H9 (cell line): ENCODE measurements around the gene BMP7. TPM values are rescaled to one million over a fixed set of nuclear protein-coding genes. Genes with fewer than 3 reads are reported as not detected.

ENCODE experiments used
- DNase-seq: peaks from one replicate; pipeline ENCODE4 v3.0.0-alpha.2; 2017
- H2AFZ ChIP-seq: one replicate; pipeline ENCODE4 v1.6.1; 2013; ENCODE audit warnings: mild to moderate bottlenecking, low read length, control low read depth, moderate library complexity
- H2AK5ac ChIP-seq: 2 replicates; pipeline ENCODE4 v1.6.1; 2013; ENCODE audit warnings: low read length, control low read depth, mixed read lengths; ENCODE audit not compliant: insufficient read length
- H2BK120ac ChIP-seq: one replicate; pipeline ENCODE4 v1.6.1; 2013; ENCODE audit warnings: low read depth, mild to moderate bottlenecking, low read length, control low read depth, inconsistent platforms; ENCODE audit not compliant: poor library complexity, severe bottlenecking
- H2BK12ac ChIP-seq: 2 replicates; pipeline ENCODE4 v1.6.1; 2013; ENCODE audit warnings: low read length, control low read depth, mixed read lengths, low read depth; ENCODE audit not compliant: insufficient read length
- H2BK15ac ChIP-seq: 2 replicates; pipeline ENCODE4 v1.6.1; 2013; ENCODE audit warnings: low read depth, low read length, control low read depth
- H2BK20ac ChIP-seq: one replicate; pipeline ENCODE4 v1.6.1; 2013; ENCODE audit warnings: low read depth, mild to moderate bottlenecking, low read length, control low read depth, inconsistent platforms; ENCODE audit not compliant: poor library complexity, severe bottlenecking
- H2BK5ac ChIP-seq: 2 replicates; pipeline ENCODE4 v1.6.1; 2013; ENCODE audit warnings: low read length, control low read depth, mixed read lengths; ENCODE audit not compliant: insufficient read length
- H3K14ac ChIP-seq: 2 replicates; pipeline ENCODE4 v1.6.1; 2013; ENCODE audit warnings: low read length, control low read depth; ENCODE audit not compliant: insufficient read depth
- H3K18ac ChIP-seq: 2 replicates; pipeline ENCODE4 v1.6.1; 2013; ENCODE audit warnings: low read depth, mild to moderate bottlenecking, mixed read lengths, low read length, control low read depth; ENCODE audit not compliant: insufficient read length
- H3K23ac ChIP-seq: 2 replicates; pipeline ENCODE4 v1.6.1; 2013; ENCODE audit warnings: low read length, control low read depth, mixed read lengths, low read depth; ENCODE audit not compliant: insufficient read length
- H3K23me2 ChIP-seq: 2 replicates; pipeline ENCODE4 v1.6.1; 2013; ENCODE audit warnings: low read depth, mild to moderate bottlenecking, mixed read lengths, low read length, control low read depth; ENCODE audit not compliant: insufficient read length, poor library complexity, severe bottlenecking
- H3K27ac ChIP-seq: 2 replicates; pipeline ENCODE4 v1.5.1; 2013; ENCODE audit warnings: low read length, control low read depth, mixed read lengths, low read depth; ENCODE audit not compliant: insufficient read length
- H3K27me3 ChIP-seq: 2 replicates; pipeline ENCODE4 v1.6.1; 2013; ENCODE audit warnings: low read length, control low read depth, inconsistent platforms; ENCODE audit not compliant: insufficient read depth
- H3K4ac ChIP-seq: 2 replicates; pipeline ENCODE4 v1.6.1; 2013; ENCODE audit warnings: low read depth, mild to moderate bottlenecking, control low read depth, inconsistent platforms, low read length, moderate library complexity
- H3K4me1 ChIP-seq: 2 replicates; pipeline ENCODE4 v1.6.1; 2013; ENCODE audit warnings: low read length, control low read depth, inconsistent platforms; ENCODE audit not compliant: insufficient read depth
- H3K4me2 ChIP-seq: 2 replicates; pipeline ENCODE4 v1.6.1; 2013; ENCODE audit warnings: low read length, control low read depth, mixed read lengths; ENCODE audit not compliant: insufficient read length, insufficient read depth
- H3K56ac ChIP-seq: 2 replicates; pipeline ENCODE4 v1.6.1; 2013; ENCODE audit warnings: low read depth, mild to moderate bottlenecking, mixed read lengths, low read length, control low read depth; ENCODE audit not compliant: insufficient read length
- H3K79me1 ChIP-seq: 2 replicates; pipeline ENCODE4 v1.6.1; 2013; ENCODE audit warnings: low read depth, mild to moderate bottlenecking, moderate library complexity, low read length, control low read depth, inconsistent platforms; ENCODE audit not compliant: insufficient read depth, poor library complexity, severe bottlenecking
- H3K79me2 ChIP-seq: 2 replicates; pipeline ENCODE4 v1.6.1; 2013; ENCODE audit warnings: low read length, control low read depth, inconsistent platforms; ENCODE audit not compliant: insufficient read depth
- H3K9ac ChIP-seq: 2 replicates; pipeline ENCODE4 v1.6.1; 2013; ENCODE audit warnings: low read length, control low read depth, mixed read lengths; ENCODE audit not compliant: insufficient read length; ENCODE audit errors: extremely low read depth
- H3K9me3 ChIP-seq: one replicate; pipeline ENCODE4 v1.6.1; 2013; ENCODE audit warnings: low read depth, low read length, inconsistent platforms; ENCODE audit not compliant: control insufficient read depth
- H3T11ph ChIP-seq: one replicate; pipeline ENCODE4 v1.6.1; 2013; ENCODE audit warnings: mild to moderate bottlenecking, low read length, control low read depth, inconsistent platforms
- H4K20me1 ChIP-seq: one replicate; pipeline ENCODE4 v1.6.1; 2013; ENCODE audit not compliant: control insufficient read depth, insufficient read length, insufficient read depth
- H4K5ac ChIP-seq: 2 replicates; pipeline ENCODE4 v1.6.1; 2013; ENCODE audit warnings: low read depth, mild to moderate bottlenecking, mixed read lengths, low read length, control low read depth; ENCODE audit not compliant: insufficient read length
- H4K8ac ChIP-seq: replicated peaks from 2 replicates; pipeline ENCODE4 v1.6.1; 2013; ENCODE audit warnings: low read length, control low read depth, mixed read lengths, low read depth; ENCODE audit not compliant: insufficient read length
- H4K91ac ChIP-seq: 2 replicates; pipeline ENCODE4 v1.6.1; 2013; ENCODE audit warnings: low read depth, mild to moderate bottlenecking, moderate library complexity, mixed read lengths, low read length, control low read depth; ENCODE audit not compliant: insufficient read length
- H3K27ac Mint-ChIP-seq, 3 experiments: 2 replicates in 2 of 3; 3 replicates in 1 of 3; pipeline ENCODE4 v1.8.0; 2020 to 2021; ENCODE audit warnings: mixed read lengths in 3 of 3, mild to moderate bottlenecking in 1 of 3, moderate library complexity in 1 of 3
- H3K27me3 Mint-ChIP-seq: 2 replicates; pipeline ENCODE4 v1.8.0; 2021; ENCODE audit warnings: low read depth, mild to moderate bottlenecking, moderate library complexity, mixed read lengths
- H3K36me3 Mint-ChIP-seq, 3 experiments: 2 replicates in 2 of 3; 3 replicates in 1 of 3; pipeline ENCODE4 v1.8.0; 2020 to 2021; ENCODE audit warnings: low read depth in 3 of 3, mixed read lengths in 3 of 3; ENCODE audit not compliant: insufficient read depth in 1 of 3
- H3K4me1 Mint-ChIP-seq, 2 experiments: 2 replicates each; pipeline ENCODE4 v1.8.0; 2020; ENCODE audit warnings: mixed read lengths in 2 of 2
- H3K4me3 Mint-ChIP-seq, 2 experiments: 2 replicates in 1 of 2; 3 replicates in 1 of 2; pipeline ENCODE4 v1.8.0; 2020 to 2021; ENCODE audit warnings: mild to moderate bottlenecking in 2 of 2, mixed read lengths in 2 of 2, moderate library complexity in 1 of 2
- H3K9me3 Mint-ChIP-seq, 2 experiments: 2 replicates in 1 of 2; 3 replicates in 1 of 2; pipeline ENCODE4 v1.8.0; 2020; ENCODE audit warnings: mild to moderate bottlenecking in 2 of 2, mixed read lengths in 2 of 2, moderate library complexity in 1 of 2
- WGBS: extraction: QIAGEN DNeasy Blood & Tissue Kit; methylation state at CpG from one replicate; pipeline ENCODE4 v1.1.7; 2013; ENCODE audit warnings: missing lambda C conversion rate, low lambda C conversion rate, mixed read lengths; ENCODE audit not compliant: insufficient read length; ENCODE audit errors: extremely low coverage; 5-methylcytosine and 5-hydroxymethylcytosine counted together
- total RNA-seq: library from RNA; stranded (reverse); gene quantifications from 2 replicates; pipeline ENCODE4 v1.2.1, GENCODE V29; 2021
- TF ChIP-seq, protein P1 (sequence below): fragments of 200-600 bp; sonication (generic); conservative IDR thresholded peaks from 3 replicates; pipeline ENCODE4 v1.8.0; 2021; ENCODE audit warnings: antibody characterized with exemption, mild to moderate bottlenecking

BMP7 gene
- total RNA-seq, 1 experiment from 2014 or later = 17.7 TPM

DNA sequence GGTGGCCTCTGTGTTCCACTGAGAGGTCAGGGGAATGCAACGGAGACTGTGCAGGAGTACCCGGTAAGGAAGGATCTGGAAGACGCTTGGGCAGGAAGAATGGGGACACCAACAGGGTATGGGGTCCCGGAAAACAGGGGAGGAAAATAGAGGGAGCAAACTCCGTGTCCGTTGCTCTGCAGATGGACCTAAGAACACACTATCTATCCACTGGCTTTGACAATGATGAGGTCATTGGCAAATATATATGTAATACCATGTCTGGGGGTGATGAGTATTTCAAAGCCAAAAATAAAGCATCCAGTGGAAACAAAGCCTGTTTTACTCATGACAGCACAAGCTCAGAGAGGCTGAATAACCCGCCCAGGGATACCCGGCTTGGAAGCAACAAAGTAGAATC lies 80.2 kb downstream of the BMP7 start:
- Mint-ChIP-seq H3K9me3 (no peaks in the 10 kb centered on the region), H3K4me1 (peaks cover 17 to 32% of the 10 kb centered on the region in 2 experiments), H3K36me3 (peaks cover 2 to 8% (median 7%) of the 10 kb centered on the region in 3 experiments; a peak in 5 of 7 replicates), H3K27me3 (peaks cover 2% of the 10 kb centered on the region; the same call in 1 of the 2 replicates), H3K27ac (no peak overlapping the region), H3K4me3 (no peak overlapping the region)
- Histone ChIP-seq H4K91ac (no peak overlapping the region), H3T11ph (no peak overlapping the region), H2AFZ (no peak overlapping the region), H3K4me2 (no peak overlapping the region), H3K4me1 (no peaks in the 10 kb centered on the region; the same call in 1 of the 2 replicates), H2BK5ac (no peak overlapping the region), H3K56ac (no peak overlapping the region), H4K5ac (no peak overlapping the region), H2AK5ac (no peak overlapping the region), H3K27ac (no peak overlapping the region), H3K23me2 (no peaks in the 10 kb centered on the region), H4K8ac (no peak overlapping the region), H3K18ac (no peak overlapping the region), H2BK12ac (no peak overlapping the region), H3K79me2 (no peaks in the 10 kb centered on the region), H2BK120ac (no peak overlapping the region), H3K79me1 (no peaks in the 10 kb centered on the region), H3K27me3 (no peaks in the 10 kb centered on the region), H3K23ac (no peak overlapping the region), H2BK15ac (no peak overlapping the region), H3K14ac (no peak overlapping the region), H3K9ac (no peak overlapping the region), H3K9me3 (no peaks in the 10 kb centered on the region), H4K20me1 (no peaks in the 10 kb centered on the region), H3K4ac (no peak overlapping the region), H2BK20ac (no peak overlapping the region)
- WGBS = no CpG with 5 or more reads among the region's 8 CpGs
- no peak for DNase-seq
- TF ChIP-seq, protein P1, sequence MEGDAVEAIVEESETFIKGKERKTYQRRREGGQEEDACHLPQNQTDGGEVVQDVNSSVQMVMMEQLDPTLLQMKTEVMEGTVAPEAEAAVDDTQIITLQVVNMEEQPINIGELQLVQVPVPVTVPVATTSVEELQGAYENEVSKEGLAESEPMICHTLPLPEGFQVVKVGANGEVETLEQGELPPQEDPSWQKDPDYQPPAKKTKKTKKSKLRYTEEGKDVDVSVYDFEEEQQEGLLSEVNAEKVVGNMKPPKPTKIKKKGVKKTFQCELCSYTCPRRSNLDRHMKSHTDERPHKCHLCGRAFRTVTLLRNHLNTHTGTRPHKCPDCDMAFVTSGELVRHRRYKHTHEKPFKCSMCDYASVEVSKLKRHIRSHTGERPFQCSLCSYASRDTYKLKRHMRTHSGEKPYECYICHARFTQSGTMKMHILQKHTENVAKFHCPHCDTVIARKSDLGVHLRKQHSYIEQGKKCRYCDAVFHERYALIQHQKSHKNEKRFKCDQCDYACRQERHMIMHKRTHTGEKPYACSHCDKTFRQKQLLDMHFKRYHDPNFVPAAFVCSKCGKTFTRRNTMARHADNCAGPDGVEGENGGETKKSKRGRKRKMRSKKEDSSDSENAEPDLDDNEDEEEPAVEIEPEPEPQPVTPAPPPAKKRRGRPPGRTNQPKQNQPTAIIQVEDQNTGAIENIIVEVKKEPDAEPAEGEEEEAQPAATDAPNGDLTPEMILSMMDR = no peak
